OCI-LY1 (cell line): Measurements from ENCODE around the gene HAAO.
A peak's percentile ranks its signal among the peaks of the same experiment; 100 is the strongest.

Experiments
- H2AFZ ChIP-seq: fragments of 200-600 bp; sonication (generic), shearing (Covaris generic); 2 replicates; pipeline ENCODE4 v1.6.0; 2014; ENCODE audit warnings: antibody characterized with exemption, mild to moderate bottlenecking, low read length
- H3F3A ChIP-seq: fragments of 200-600 bp; sonication (generic), shearing (Covaris generic); 2 replicates; pipeline ENCODE4 v1.6.0; 2014; ENCODE audit warnings: mild to moderate bottlenecking, antibody characterized with exemption, low read length, moderate library complexity; ENCODE audit not compliant: insufficient read depth
- H3K27ac ChIP-seq: fragments of 200-600 bp; sonication (generic); 2 replicates; pipeline ENCODE4 v1.5.1; 2014; ENCODE audit warnings: low read length, mixed run types, mild to moderate bottlenecking, low read depth; ENCODE audit not compliant: poor library complexity, severe bottlenecking
- H3K27me3 ChIP-seq: fragments of 200-600 bp; sonication (generic); 2 replicates; pipeline ENCODE4 v1.6.0; 2014; ENCODE audit warnings: antibody characterized with exemption, mild to moderate bottlenecking, low read length, moderate library complexity; ENCODE audit not compliant: insufficient read depth
- H3K36me3 ChIP-seq: fragments of 200-600 bp; sonication (generic); 2 replicates; pipeline ENCODE4 v1.6.1; 2014; ENCODE audit warnings: mild to moderate bottlenecking, antibody characterized with exemption, low read length, moderate library complexity, mixed read lengths; ENCODE audit not compliant: insufficient read depth
- H3K4me1 ChIP-seq: fragments of 200-600 bp; sonication (generic); 2 replicates; pipeline ENCODE4 v1.5.1; 2014; ENCODE audit warnings: mild to moderate bottlenecking, low read length, moderate library complexity; ENCODE audit not compliant: insufficient read depth, severe bottlenecking
- H3K4me2 ChIP-seq: fragments of 200-600 bp; sonication (generic), shearing (Covaris generic); 2 replicates; pipeline ENCODE4 v1.6.1; 2014; ENCODE audit warnings: low read length
- H3K4me3 ChIP-seq: fragments of 200-600 bp; sonication (generic); 2 replicates; pipeline ENCODE4 v1.5.1; 2014; ENCODE audit warnings: low read length, low read depth, mild to moderate bottlenecking, mixed read lengths; ENCODE audit not compliant: poor library complexity, severe bottlenecking
- H3K79me2 ChIP-seq: fragments of 200-600 bp; shearing (Covaris generic); 2 replicates; pipeline ENCODE4 v1.6.1; 2016; ENCODE audit warnings: mixed run types, low read length, mixed read lengths; ENCODE audit not compliant: insufficient read depth
- H3K9ac ChIP-seq: fragments of 200-600 bp; sonication (generic), shearing (Covaris generic); 2 replicates; pipeline ENCODE4 v1.6.1; 2014; ENCODE audit warnings: mild to moderate bottlenecking, low read length, mixed read lengths
- H3K9me2 ChIP-seq: fragments of 200-600 bp; sonication (generic), shearing (Covaris generic); 2 replicates; pipeline ENCODE4 v1.6.1; 2014; ENCODE audit warnings: low read depth, mild to moderate bottlenecking, low read length, mixed read lengths
- H3K9me3 ChIP-seq: fragments of 200-600 bp; shearing (Covaris generic); 2 replicates; pipeline ENCODE4 v1.6.1; 2014; ENCODE audit warnings: low read length, mixed read lengths
- H4K20me1 ChIP-seq: fragments of 200-600 bp; sonication (generic), shearing (Covaris generic); 2 replicates; pipeline ENCODE4 v1.6.0; 2016; ENCODE audit warnings: mild to moderate bottlenecking, low read length; ENCODE audit not compliant: insufficient read depth
- EZH2 ChIP-seq: fragments of 200-600 bp; sonication (generic), shearing (Covaris generic); IDR thresholded peaks from 2 replicates; pipeline ENCODE4 v1.8.0; 2017; ENCODE audit warnings: borderline replicate concordance, mixed run types, mild to moderate bottlenecking, antibody characterized with exemption, low read length, moderate library complexity, mixed read lengths
- TF ChIP-seq, protein P1 (sequence below): fragments of 200-600 bp; sonication (generic), shearing (Covaris generic); IDR thresholded peaks from 2 replicates; pipeline ENCODE4 v1.5.1; 2017; ENCODE audit warnings: mild to moderate bottlenecking, antibody characterized with exemption, low read length, moderate library complexity, mixed read lengths

The HAAO gene

DNA sequence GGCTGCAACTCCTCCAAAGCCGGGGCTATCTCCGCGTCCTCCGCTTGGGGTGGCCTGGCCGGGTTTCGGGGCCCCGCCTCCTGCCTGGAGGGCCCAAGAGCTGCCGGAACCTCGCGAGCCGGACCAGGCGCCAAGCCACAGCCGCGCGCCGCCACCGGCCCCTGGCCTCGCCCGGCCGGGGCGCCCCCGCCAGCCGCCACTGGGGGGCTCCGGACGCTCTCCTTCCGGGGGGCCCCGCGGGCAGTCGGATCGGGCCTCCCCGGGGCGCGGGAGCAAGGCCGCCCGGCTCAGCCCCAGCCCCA is 17.4 kb upstream of the HAAO start:
- Histone ChIP-seq H4K20me1 (no peaks in the 10 kb centered on the region), H3K27ac (peak overlapping the region; percentile 82), H3K79me2 (no peaks in the 10 kb centered on the region)

DNA sequence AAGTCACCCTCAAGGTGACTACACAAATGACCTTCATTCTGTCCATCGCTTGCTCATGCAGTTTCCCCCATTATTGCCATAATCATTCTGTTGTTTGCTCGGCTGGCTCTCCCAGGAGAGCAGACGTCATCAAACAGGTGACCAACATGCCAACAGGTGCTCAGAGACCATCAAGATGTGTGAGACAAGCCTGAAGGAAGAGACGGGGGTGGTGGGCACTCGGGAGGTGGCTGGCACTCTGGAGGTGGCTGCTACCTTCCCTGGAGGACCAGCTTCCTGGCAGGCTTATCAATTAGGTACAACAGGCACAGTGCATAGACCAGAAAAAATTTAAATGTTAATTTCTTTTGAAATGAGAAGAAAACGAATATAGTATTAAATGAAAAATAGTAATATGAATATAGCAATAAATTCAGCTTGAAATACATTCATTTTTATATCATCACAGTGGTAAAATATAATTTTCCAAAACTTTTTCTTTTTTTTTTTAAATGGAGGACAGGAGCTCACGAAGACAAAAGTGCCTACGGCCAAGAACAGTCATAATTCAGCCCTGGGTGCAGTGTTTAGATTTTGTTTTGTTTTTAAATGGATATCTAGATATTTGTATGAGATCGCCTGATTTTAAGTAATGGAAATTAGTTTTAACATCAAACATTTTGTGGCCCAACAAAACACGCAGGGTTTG is 16.9 kb upstream of the HAAO start:
- Histone ChIP-seq H3K9me2 (no peaks in the 10 kb centered on the region), H3F3A (no peaks in the 10 kb centered on the region), H2AFZ (peak overlapping the region; percentile 72; the same call in 1 of the 2 replicates), H3K4me1 (peaks cover 24% of the 10 kb centered on the region), H3K9ac (peak overlapping the region; percentile 83), H3K27ac (peak overlapping the region; percentile 81), H3K9me3 (peaks cover 6% of the 10 kb centered on the region; the same call in 1 of the 2 replicates), H3K36me3 (no peaks in the 10 kb centered on the region; the same call in 1 of the 2 replicates), H3K4me2 (peak overlapping the region; percentile 85), H3K4me3 (peak overlapping the region; percentile 64), H3K79me2 (no peaks in the 10 kb centered on the region), H4K20me1 (no peaks in the 10 kb centered on the region), H3K27me3 (0 out of 2 replicates have a peak, but pooled peaks cover 4% of the 10 kb centered on the region)
- TF ChIP-seq EZH2, result no peak
- TF ChIP-seq, protein P1, sequence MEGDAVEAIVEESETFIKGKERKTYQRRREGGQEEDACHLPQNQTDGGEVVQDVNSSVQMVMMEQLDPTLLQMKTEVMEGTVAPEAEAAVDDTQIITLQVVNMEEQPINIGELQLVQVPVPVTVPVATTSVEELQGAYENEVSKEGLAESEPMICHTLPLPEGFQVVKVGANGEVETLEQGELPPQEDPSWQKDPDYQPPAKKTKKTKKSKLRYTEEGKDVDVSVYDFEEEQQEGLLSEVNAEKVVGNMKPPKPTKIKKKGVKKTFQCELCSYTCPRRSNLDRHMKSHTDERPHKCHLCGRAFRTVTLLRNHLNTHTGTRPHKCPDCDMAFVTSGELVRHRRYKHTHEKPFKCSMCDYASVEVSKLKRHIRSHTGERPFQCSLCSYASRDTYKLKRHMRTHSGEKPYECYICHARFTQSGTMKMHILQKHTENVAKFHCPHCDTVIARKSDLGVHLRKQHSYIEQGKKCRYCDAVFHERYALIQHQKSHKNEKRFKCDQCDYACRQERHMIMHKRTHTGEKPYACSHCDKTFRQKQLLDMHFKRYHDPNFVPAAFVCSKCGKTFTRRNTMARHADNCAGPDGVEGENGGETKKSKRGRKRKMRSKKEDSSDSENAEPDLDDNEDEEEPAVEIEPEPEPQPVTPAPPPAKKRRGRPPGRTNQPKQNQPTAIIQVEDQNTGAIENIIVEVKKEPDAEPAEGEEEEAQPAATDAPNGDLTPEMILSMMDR, result no peak

More for the DNA sequence above, 17.4 kb upstream of the HAAO start:
- no peaks in the 10 kb centered on the region; the same call in 1 of the 2 replicates for H3K36me3 ChIP-seq
- peak overlapping the region; percentile 72; the same call in 1 of the 2 replicates for H2AFZ ChIP-seq
- 0 out of 2 replicates have a peak, but pooled peaks cover 4% of the 10 kb centered on the region for H3K27me3 ChIP-seq
- H3K4me2 ChIP-seq, result peak overlapping the region; percentile 85
- peaks cover 24% of the 10 kb centered on the region for H3K4me1 ChIP-seq
- no peaks in the 10 kb centered on the region for H3K9me2 ChIP-seq
- peak overlapping the region; percentile 64 for H3K4me3 ChIP-seq
- H3K9me3 ChIP-seq, result peaks cover 6% of the 10 kb centered on the region; the same call in 1 of the 2 replicates
- TF ChIP-seq, protein P1, result peak; percentile 16; the same call in 1 of the 2 replicates
- TF ChIP-seq EZH2, result no peak
- H3K9ac ChIP-seq, result peak overlapping the region; percentile 83
- no peaks in the 10 kb centered on the region for H3F3A ChIP-seq

DNA sequence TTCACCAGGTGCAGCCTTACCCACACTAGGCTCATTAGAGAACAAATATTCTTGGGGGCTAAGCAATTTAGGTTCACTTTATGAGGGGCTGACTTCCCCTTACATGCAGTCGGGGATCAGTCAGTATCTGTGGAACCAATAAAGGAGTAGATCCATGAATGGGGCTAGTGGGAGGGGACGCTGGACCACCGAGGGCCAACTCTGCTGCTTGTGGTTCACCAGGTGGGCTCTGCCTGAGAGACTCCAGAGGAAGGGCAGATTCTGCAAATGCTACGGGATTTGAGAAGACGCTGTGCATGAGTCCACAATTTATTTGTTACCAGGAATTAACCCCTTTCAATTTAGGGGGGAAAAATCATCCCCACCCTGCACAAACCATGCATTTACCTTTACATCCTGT is 15.9 kb upstream of the HAAO start:
- peaks cover 24% of the 10 kb centered on the region for H3K4me1 ChIP-seq
- no peaks in the 10 kb centered on the region for H3K79me2 ChIP-seq
- no peak overlapping the region for H3K4me3 ChIP-seq
- TF ChIP-seq, protein P1, result no peak
- no peak for TF ChIP-seq EZH2
- H4K20me1 ChIP-seq, result no peaks in the 10 kb centered on the region
- no peak overlapping the region for H3K9ac ChIP-seq
- H3K27ac ChIP-seq, result no peak overlapping the region
- no peaks in the 10 kb centered on the region for H3K9me3 ChIP-seq
- H3K27me3 ChIP-seq, result 0 out of 2 replicates have a peak, but pooled peaks cover 4% of the 10 kb centered on the region
- H3K4me2 ChIP-seq, result no peak overlapping the region
- no peak overlapping the region for H2AFZ ChIP-seq
- no peaks in the 10 kb centered on the region for H3K36me3 ChIP-seq
- no peaks in the 10 kb centered on the region for H3F3A ChIP-seq
- H3K9me2 ChIP-seq, result no peaks in the 10 kb centered on the region
